Chondrocyte (in vitro differentiated cells): ENCODE data around the gene SOX4. TPM values are rescaled to one million over a fixed set of nuclear protein-coding genes. Genes with fewer than 3 reads are reported as not detected.

Experiments
- DNase-seq: peaks from one replicate; pipeline ENCODE4 v3.0.0; 2021; ENCODE audit warnings: mixed read lengths, low spot score
- H3K27ac Mint-ChIP-seq: one replicate; pipeline ENCODE4 v1.8.0; 2021; ENCODE audit warnings: mild to moderate bottlenecking, moderate library complexity, mixed read lengths; ENCODE audit not compliant: unreplicated experiment
- H3K27me3 Mint-ChIP-seq: 2 replicates; pipeline ENCODE4 v1.8.0; 2021; ENCODE audit warnings: low read depth, mixed read lengths
- H3K36me3 Mint-ChIP-seq: 2 replicates; pipeline ENCODE4 v1.8.0; 2021; ENCODE audit warnings: low read depth, mixed read lengths
- H3K4me1 Mint-ChIP-seq: 2 replicates; pipeline ENCODE4 v1.8.0; 2021; ENCODE audit warnings: low read depth, mild to moderate bottlenecking, mixed read lengths
- H3K4me3 Mint-ChIP-seq: one replicate; pipeline ENCODE4 v1.8.0; 2021; ENCODE audit warnings: mild to moderate bottlenecking, moderate library complexity, mixed read lengths; ENCODE audit not compliant: unreplicated experiment
- H3K9me3 Mint-ChIP-seq: 2 replicates; pipeline ENCODE4 v1.8.0; 2021; ENCODE audit warnings: low read depth, mixed read lengths
- total RNA-seq: library from RNA; stranded (reverse); gene quantifications from 3 replicates; pipeline ENCODE4 v1.2.1, GENCODE V29; 2021
- TF ChIP-seq, protein P1 (sequence below): fragments of 200-600 bp; sonication (generic); IDR thresholded peaks from 2 replicates; pipeline ENCODE4 v1.5.0; 2021; ENCODE audit warnings: antibody characterized with exemption, mild to moderate bottlenecking, moderate library complexity

SOX4 gene
- total RNA-seq, 1 donor from 2014 or later = 61.7 TPM

GRCh38 chr6:21601932-21602390, 8.4 kb downstream of the SOX4 start:
- Mint-ChIP-seq H3K27me3 (no peaks in the 10 kb centered on the region), H3K4me1 (peaks cover 26% of the 10 kb centered on the region), H3K36me3 (peaks cover 12% of the 10 kb centered on the region), H3K9me3 (no peaks in the 10 kb centered on the region), H3K27ac (peak overlapping the region; percentile 36), H3K4me3 (no peak overlapping the region)
- TF ChIP-seq, protein P1, sequence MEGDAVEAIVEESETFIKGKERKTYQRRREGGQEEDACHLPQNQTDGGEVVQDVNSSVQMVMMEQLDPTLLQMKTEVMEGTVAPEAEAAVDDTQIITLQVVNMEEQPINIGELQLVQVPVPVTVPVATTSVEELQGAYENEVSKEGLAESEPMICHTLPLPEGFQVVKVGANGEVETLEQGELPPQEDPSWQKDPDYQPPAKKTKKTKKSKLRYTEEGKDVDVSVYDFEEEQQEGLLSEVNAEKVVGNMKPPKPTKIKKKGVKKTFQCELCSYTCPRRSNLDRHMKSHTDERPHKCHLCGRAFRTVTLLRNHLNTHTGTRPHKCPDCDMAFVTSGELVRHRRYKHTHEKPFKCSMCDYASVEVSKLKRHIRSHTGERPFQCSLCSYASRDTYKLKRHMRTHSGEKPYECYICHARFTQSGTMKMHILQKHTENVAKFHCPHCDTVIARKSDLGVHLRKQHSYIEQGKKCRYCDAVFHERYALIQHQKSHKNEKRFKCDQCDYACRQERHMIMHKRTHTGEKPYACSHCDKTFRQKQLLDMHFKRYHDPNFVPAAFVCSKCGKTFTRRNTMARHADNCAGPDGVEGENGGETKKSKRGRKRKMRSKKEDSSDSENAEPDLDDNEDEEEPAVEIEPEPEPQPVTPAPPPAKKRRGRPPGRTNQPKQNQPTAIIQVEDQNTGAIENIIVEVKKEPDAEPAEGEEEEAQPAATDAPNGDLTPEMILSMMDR = no peak
- peak; percentile 90 for DNase-seq

DNA sequence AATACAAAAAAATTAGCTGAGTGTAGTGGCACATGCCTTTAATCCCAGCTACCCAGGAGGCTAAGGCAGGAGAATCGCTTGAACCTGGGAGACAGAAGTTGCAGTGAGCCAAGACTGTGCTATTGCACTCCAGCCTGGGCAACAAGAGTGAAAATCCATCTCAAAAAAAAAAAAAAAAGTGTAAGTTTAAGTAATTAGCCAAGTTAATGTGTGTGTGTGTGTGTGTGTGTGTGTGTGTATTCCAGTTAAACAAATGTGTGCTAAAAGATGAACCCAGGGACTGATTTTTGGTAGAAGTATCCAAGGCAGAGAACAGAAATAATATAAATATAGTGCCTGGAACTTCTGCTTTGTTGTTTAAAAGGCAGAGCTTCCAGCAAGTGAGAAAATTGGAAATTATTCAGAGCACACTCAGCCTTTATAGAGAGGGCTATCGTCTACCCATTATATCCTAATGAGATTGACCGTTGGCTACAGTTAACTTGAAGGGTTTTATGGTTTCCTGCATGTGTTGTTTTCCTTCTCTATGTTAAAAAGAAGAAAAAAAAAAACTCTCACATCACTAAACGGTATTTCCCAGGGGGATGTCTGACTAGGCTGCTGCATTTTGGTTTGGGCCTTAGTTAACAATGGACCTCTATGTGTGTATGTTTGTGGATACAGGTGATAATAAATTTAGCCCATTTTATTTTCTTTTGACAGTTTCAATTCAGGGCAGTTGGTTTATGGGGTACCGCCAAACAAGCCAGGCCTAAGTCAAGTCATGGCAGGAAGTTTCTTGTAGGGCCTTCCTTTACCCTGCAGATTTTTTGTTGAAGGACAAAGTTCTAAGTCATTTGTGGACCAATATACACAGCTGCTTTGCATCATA, 9.8 kb downstream of the SOX4 start:
- H3K27me3 Mint-ChIP-seq = no peaks in the 10 kb centered on the region
- no peak overlapping the region for H3K4me3 Mint-ChIP-seq
- H3K27ac Mint-ChIP-seq = peak overlapping the region; percentile 51
- no peaks in the 10 kb centered on the region for H3K9me3 Mint-ChIP-seq
- no peak for DNase-seq
- H3K4me1 Mint-ChIP-seq = peaks cover 22% of the 10 kb centered on the region
- TF ChIP-seq, protein P1 = no peak
- peaks cover 7% of the 10 kb centered on the region for H3K36me3 Mint-ChIP-seq

GRCh38 chr6:21604081-21604480, 10.5 kb downstream of the SOX4 start:
- Mint-ChIP-seq H3K27me3 (no peaks in the 10 kb centered on the region), H3K4me3 (no peak overlapping the region), H3K27ac (peak overlapping the region; percentile 18), H3K4me1 (peaks cover 14% of the 10 kb centered on the region), H3K9me3 (no peaks in the 10 kb centered on the region), H3K36me3 (peaks cover 4% of the 10 kb centered on the region)
- DNase-seq = no peak
- TF ChIP-seq, protein P1 = no peak

DNA sequence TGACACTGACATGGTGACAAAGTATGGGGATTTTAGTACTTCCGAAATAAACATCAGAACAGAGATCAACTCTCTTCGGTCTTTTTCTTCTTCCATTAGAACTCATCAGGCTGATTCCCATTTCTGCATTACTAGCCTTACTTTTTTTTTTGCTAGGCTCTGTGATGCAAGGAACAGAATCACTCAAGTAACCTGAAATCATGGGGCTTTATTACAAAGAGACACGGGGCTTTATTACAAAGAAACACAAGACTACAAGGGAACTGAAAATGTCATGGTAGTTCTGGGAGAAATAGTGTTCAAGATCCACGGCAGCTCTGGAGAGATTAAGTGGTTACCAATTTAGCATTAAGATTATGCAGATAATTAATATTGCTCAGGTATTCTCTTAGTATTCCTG, 11.6 kb downstream of the SOX4 start:
- H3K9me3 Mint-ChIP-seq = no peaks in the 10 kb centered on the region
- H3K4me1 Mint-ChIP-seq = peaks cover 6% of the 10 kb centered on the region
- H3K36me3 Mint-ChIP-seq = peaks cover 2% of the 10 kb centered on the region
- no peak overlapping the region for H3K27ac Mint-ChIP-seq
- no peak overlapping the region for H3K4me3 Mint-ChIP-seq
- TF ChIP-seq, protein P1 = no peak
- no peak for DNase-seq
- H3K27me3 Mint-ChIP-seq = no peaks in the 10 kb centered on the region

- Mint-ChIP-seq H3K4me1 (peaks cover under 1% of the 10 kb centered on the region), H3K36me3 (no peaks in the 10 kb centered on the region), H3K9me3 (no peaks in the 10 kb centered on the region), H3K27me3 (no peaks in the 10 kb centered on the region), H3K4me3 (no peak overlapping the region), H3K27ac (no peak overlapping the region)
- no peak for DNase-seq
- TF ChIP-seq, protein P1 = no peak
These were observed 15.1 kb downstream of the SOX4 start for GRCh38 chr6:21608601-21609000.
